GM12891 (cell line): ENCODE data around the gene SRRM5.

Source experiments
- PAX5 ChIP-seq: IDR thresholded peaks from 2 replicates; pipeline ENCODE4 v1.6.1; 2011; ENCODE audit warnings: low read length, moderate library complexity, mild to moderate bottlenecking; ENCODE audit not compliant: insufficient read depth, severe bottlenecking
- POLR2A ChIP-seq: IDR thresholded peaks from 2 replicates; pipeline ENCODE4 v1.6.1; 2011; ENCODE audit warnings: low read depth, low read length, control low read depth
- POLR2AphosphoS5 ChIP-seq: IDR thresholded peaks from 2 replicates; pipeline ENCODE4 v1.6.1; 2011; ENCODE audit warnings: low read depth, low read length, control low read depth
- POU2F2 ChIP-seq: IDR thresholded peaks from 2 replicates; pipeline ENCODE4 v1.6.1; 2011; ENCODE audit warnings: low read depth, mild to moderate bottlenecking, control low read depth, low read length, moderate library complexity
- SPI1 ChIP-seq: IDR thresholded peaks from 2 replicates; pipeline ENCODE4 v1.6.1; 2011; ENCODE audit warnings: low read depth, low read length, control low read depth
- TAF1 ChIP-seq: IDR thresholded peaks from 2 replicates; pipeline ENCODE4 v1.6.1; 2011; ENCODE audit warnings: low read depth, low read length, control low read depth

- TF ChIP-seq TAF1 (no peak), POLR2A (no peak), POLR2AphosphoS5 (no peak), SPI1 (no peak), PAX5 (no peak), POU2F2 (no peak)
These were observed 39.7 kb upstream of the SRRM5 start for GRCh38 chr19:43572171-43572588.
